ENCODE data around the gene BMS1.
"Not testable (repeated sequence)": the region's sequence is repeated elsewhere in the genome, so short reads cannot be mapped to it uniquely, and the experiment has no call there.

BMS1 gene

DNA sequence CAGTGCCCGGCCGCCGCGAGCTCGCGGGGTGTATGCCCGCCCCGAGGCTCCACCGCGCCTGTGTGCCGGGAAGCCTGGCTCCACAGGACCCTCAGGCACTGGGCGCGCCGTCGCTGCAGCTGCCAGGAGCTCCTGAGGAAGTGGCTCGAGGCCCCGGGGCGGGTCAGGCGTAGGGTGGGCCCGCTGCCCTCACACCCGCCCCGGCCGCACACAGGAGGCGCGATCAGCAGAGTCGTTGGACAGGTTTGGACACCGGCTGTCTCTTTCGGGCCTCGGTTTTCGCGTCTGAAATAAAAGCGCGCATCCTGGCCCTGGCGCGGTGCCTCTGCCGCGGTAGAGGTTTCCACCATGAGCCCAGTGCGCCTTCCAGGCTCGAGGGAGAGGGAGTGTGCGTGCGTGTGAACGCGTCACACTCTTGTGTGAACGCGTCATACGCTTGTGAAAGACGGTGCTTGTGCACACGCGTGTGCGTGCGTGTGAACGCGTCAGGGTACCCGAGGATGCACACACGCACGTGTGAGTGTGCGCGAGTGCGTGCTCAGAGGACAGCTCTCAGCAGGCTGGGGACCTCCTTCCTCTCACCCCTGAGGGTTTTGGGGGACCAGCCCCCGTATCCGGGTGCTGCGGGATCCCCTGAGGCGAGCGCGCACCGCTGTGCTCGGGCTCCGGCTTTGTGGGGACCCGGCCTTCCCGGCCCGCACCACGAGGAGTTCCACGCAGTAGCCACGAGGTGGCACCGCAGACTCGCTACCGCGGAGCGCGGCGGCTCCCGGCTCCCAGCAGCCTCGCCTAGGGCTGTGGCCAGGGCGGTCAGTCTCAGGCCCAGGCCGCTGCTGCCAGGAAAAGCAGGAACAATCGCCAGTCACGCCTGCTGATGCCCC is 83.8 kb downstream of the BMS1 start:
- peak; percentile 97 for FAIRE-seq

GRCh38 chr10:42867571-42867970 is 85.0 kb downstream of the BMS1 start:
- FAIRE-seq, result peak; percentile 13
- DNase-seq (ENCODE audit: low spot score), result no peak

More for the DNA sequence above, 83.8 kb downstream of the BMS1 start:
- DNase-seq (ENCODE audit: low spot score), result peak; percentile 92

- no peak for DNase-seq (ENCODE audit: low spot score)
- FAIRE-seq, result no peak
Measured at GRCh38 chr10:42868530-42868929, 85.9 kb downstream of the BMS1 start.

DNA sequence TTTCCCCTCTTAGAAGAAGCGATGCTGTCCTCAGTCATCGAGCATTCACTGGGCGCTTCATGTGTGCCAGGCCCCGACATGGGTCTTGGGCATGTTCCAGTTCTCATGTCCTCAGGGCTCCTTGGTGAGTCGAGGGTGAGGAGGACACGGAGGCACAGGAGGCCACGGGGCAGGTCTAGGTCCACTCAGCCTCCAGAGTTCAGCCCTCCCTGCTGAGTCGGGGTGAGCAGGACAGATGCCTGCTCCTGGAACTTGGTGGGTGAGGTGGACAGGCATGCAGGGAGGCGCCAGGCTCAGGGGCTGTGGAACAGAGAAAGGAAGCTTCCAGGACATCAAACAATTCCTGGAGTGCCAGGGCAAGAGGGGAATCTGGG is 87.4 kb downstream of the BMS1 start:
- DNase-seq (ENCODE audit: low spot score) (no peak), FAIRE-seq (peak; percentile 72)

DNA sequence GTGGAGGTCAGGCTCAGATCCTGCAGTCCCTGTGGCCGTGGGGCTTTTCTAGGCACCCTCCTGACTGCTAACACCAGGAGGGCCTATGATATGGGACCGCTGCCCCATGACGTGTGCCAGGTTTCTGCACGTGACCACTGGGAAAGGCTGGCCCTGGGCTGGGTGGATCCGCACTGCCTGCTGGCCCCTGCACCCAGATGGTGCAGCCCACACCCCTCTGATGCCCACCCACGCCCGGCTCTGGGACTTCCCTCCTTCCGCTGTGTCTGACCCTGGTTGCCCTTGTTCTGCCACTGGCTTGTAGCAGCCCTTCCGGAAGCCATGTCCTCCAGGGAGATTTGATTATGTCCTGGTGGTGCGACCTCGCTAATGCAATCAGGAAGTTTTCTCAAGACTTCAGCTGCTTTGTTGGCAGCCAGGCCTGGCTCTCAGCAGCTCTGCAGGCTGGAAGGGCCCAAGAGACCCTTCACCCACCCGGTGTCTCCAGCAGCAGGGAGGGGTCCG is 88.6 kb downstream of the BMS1 start:
- not testable (repeated sequence) for DNase-seq (ENCODE audit: low spot score)
- FAIRE-seq, result peak; percentile 97

GRCh38 chr10:42871823-42872222 is 89.2 kb downstream of the BMS1 start:
- FAIRE-seq, result no peak

GRCh38 chr10:42872865-42873435 is 90.4 kb downstream of the BMS1 start:
- DNase-seq (ENCODE audit: low spot score), result no peak

More at GRCh38 chr10:42871823-42872222, 89.2 kb downstream of the BMS1 start:
- no peak for DNase-seq (ENCODE audit: low spot score)

GRCh38 chr10:42874713-42875387 is 92.3 kb downstream of the BMS1 start:
- peak; percentile 13 for FAIRE-seq

More at GRCh38 chr10:42872865-42873435, 90.4 kb downstream of the BMS1 start:
- peak; percentile 99 for FAIRE-seq

GRCh38 chr10:42875388-42875755 is 92.8 kb downstream of the BMS1 start:
- DNase-seq (ENCODE audit: low spot score), result no peak
- peak; percentile 58 for FAIRE-seq

More at GRCh38 chr10:42874713-42875387, 92.3 kb downstream of the BMS1 start:
- DNase-seq (ENCODE audit: low spot score), result no peak

- FAIRE-seq (peak; percentile 93), DNase-seq (ENCODE audit: low spot score) (peak; percentile 65)
Measured at GRCh38 chr10:42875798-42876341, 93.3 kb downstream of the BMS1 start.

DNA sequence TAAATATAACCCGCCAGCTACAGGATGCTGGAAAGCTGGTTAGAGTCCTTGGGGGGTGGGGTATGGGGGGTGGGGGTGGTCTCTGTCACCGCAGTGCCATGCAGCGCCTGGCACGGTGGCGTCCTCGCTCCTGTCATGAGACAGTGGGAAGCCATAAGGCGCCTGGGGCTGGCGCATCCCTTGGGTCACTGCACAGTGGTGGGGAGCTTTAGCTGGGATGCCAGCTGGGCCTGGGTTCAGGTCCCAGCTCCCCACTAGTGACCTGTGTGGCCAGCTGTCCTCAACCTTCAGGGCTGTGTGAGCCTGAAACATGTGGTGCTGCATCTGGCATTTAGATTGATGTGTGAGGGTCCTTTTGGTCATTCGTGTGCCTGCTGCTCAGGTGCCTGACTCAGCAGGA is 93.9 kb downstream of the BMS1 start:
- no peak for FAIRE-seq
- DNase-seq (ENCODE audit: low spot score), result no peak

DNA sequence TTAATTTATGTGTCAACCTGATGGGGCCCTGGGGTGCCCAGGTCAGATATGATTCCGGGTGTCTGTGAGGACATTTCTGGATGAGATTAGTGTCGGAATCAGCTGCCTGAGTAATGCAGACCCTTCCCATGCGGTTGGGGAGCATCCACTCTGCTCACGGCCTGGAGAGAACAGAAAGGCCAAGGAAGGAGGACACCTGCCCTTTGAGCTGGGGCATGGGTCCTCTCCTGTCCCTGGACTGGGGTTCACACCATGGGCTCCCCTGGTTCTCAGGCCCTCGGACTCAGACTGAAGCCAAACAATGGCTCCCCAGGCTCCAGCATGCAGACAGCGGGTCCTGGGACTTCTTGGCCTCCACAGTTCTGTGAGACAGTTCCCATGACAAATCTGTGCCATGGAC is 94.3 kb downstream of the BMS1 start:
- DNase-seq (ENCODE audit: low spot score), result no peak
- no peak for FAIRE-seq

DNA sequence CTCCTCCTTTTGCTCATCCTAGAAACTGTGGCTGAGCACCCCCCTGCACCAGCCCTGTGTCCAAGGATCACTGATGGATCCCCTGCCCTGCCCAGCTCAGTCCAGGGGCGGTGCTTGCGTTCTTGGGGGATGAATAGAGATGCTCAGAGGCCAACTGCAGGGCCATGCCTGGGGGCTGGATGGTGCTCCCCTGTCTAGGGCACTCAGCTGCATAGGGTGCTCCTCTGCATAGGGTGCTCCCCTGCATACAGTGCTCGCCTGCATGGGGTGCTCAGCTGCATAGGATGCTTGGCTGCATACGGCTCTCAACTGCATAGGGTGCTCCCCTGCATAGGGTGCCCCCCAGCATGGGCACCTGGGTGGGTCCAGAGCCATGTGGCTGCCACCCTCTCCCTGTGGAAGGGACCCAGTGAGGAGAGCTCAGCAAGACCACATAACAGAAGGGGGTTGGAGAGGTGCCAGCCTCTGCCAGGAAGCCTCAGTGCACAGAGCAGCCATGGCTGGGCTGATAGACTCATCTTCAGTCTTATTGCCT is 95.0 kb downstream of the BMS1 start:
- DNase-seq (ENCODE audit: low spot score), result no peak
- FAIRE-seq, result peak; percentile 52

- DNase-seq (ENCODE audit: low spot score), result no peak
- peak; percentile 50 for FAIRE-seq
Measured at GRCh38 chr10:42878134-42878820, 95.7 kb downstream of the BMS1 start.

GRCh38 chr10:42878821-42879195 is 96.2 kb downstream of the BMS1 start:
- FAIRE-seq, result no peak
- no peak for DNase-seq (ENCODE audit: low spot score)

DNA sequence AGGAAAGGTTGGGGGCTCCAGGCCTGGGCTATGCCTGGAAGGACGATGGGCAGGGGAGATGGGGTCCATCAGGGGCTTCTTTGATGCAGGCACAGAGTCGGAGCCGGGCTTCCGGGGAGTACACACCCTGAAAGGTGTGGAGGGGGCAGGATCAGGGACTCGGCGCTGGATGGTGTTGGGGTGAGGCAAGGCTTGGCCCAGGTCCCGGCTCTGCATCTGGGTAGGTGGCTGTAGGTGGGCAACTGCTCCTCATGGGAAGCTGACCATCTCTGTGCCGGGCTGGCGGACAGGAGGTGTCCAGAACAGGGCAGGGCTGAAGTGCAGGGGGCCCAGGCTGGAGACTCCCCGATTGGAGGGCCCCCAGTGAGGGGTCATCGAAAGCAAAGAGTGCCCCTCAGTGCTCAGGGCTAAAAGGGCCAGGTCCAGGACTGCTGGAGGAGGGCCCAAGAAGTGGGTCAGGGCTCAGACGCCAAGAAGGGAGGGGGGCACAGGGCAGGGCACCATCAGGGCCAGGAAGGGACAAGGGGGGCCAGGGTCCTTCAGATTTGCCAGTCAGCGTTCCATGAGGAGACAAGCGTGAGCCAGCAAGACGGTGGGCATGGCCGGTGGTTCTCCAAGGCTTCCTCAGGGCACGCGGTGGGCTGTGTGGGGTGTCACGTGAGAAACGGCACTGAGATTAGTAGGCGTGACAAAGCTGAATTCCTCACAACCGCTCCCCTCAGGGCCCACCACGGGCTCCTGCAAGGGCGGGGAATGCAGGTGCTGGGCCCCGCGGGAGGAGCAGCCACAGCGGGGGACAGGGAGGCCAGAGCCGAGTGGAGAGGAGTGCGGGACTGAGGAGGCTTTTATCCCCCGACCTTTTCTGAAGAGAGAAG is 97.0 kb downstream of the BMS1 start:
- FAIRE-seq (no peak), DNase-seq (ENCODE audit: low spot score) (no peak)

DNA sequence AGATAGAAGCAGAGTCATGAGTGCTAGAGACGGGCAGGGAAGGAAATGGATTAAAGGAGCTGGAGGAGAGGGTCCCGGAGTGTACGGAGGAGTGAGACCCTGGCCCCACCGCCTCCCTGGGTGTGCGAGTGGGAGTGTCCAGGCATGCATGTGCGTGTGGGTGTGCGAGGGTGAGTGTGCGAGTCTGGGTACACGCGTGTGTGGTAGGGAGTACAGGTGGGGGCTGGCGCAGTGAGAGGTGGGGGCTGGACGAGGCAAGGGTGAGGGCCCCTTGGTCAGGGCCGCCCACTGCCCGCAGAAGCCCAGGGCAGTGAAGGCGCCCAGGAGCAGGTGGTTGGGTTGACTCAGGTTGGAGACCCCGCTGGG is 97.6 kb downstream of the BMS1 start:
- DNase-seq (ENCODE audit: low spot score) (no peak), FAIRE-seq (peak; percentile 89)

DNA sequence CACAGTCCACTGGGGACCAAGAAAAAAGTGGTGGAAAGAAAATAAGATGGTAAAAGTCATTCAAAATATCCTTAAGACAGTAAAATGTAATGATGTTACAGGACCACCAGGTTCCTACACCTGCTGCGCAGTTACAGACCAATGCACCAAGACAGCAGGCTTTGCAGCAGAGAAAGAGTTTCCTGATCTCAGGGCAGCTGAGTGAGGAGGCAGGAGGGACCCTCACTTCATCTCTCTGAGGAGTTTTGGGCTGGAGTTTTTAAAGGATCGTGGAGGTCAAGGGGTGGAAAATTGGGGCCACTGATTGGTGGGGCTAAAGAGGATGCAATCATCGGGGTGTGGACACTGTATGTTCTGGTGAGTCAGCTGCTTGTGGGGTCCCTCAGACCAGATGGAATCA is 100.0 kb downstream of the BMS1 start:
- no peak for DNase-seq (ENCODE audit: low spot score)
- FAIRE-seq, result no peak
